ENCODE data around the gene MCTP1. TPM values are rescaled to one million over a fixed set of nuclear protein-coding genes. Genes with fewer than 3 reads are reported as not detected.

Gene MCTP1
- total RNA-seq, 1 experiment from 2014 or later: 0.44 TPM

- no peak overlapping the region for H3K9ac ChIP-seq (ENCODE audit: low read length)
- POLR2A ChIA-PET: no interaction called here
- no peaks in the 10 kb centered on the region for H3K36me3 ChIP-seq (ENCODE audit: control insufficient read depth in 1 of 2, insufficient read depth in 2 of 2, low read length in 2 of 2)
- CTCF ChIA-PET: interaction anchor here (0.9 to 1.1 kb wide), 2 partner anchors 9 to 78 kb away, joined by 3 read pairs; no protein-coding TSS in a partner anchor
- H3K4me3 ChIP-seq (replicated peaks in 1 of 2; ENCODE audit: low read depth in 1 of 2, low read length in 2 of 2): no peak overlapping the region
- RAD21 ChIA-PET (ENCODE audit: low non-redundant PET in 1 of 2, low total read pairs in 2 of 2, uncharacterized antibody in 2 of 2, unreplicated experiment in 2 of 2): no interaction called here
- H2AFZ ChIP-seq (ENCODE audit: low read depth, low read length, poor library complexity, severe bottlenecking): no peak overlapping the region
- ATAC-seq: no peak
- intact Hi-C loops (cut with micrococcal nuclease): no loop called here
- no TSS peak for BruUV-seq (replicated peaks)
- no peaks in the 10 kb centered on the region for H3K79me2 ChIP-seq (ENCODE audit: insufficient read depth, low read length)
- TF ChIP-seq CBX3 (IDR thresholded peaks at IDR 0.05; ENCODE audit: low read depth): no peak
- TF ChIP-seq, protein P1, sequence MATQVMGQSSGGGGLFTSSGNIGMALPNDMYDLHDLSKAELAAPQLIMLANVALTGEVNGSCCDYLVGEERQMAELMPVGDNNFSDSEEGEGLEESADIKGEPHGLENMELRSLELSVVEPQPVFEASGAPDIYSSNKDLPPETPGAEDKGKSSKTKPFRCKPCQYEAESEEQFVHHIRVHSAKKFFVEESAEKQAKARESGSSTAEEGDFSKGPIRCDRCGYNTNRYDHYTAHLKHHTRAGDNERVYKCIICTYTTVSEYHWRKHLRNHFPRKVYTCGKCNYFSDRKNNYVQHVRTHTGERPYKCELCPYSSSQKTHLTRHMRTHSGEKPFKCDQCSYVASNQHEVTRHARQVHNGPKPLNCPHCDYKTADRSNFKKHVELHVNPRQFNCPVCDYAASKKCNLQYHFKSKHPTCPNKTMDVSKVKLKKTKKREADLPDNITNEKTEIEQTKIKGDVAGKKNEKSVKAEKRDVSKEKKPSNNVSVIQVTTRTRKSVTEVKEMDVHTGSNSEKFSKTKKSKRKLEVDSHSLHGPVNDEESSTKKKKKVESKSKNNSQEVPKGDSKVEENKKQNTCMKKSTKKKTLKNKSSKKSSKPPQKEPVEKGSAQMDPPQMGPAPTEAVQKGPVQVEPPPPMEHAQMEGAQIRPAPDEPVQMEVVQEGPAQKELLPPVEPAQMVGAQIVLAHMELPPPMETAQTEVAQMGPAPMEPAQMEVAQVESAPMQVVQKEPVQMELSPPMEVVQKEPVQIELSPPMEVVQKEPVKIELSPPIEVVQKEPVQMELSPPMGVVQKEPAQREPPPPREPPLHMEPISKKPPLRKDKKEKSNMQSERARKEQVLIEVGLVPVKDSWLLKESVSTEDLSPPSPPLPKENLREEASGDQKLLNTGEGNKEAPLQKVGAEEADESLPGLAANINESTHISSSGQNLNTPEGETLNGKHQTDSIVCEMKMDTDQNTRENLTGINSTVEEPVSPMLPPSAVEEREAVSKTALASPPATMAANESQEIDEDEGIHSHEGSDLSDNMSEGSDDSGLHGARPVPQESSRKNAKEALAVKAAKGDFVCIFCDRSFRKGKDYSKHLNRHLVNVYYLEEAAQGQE (IDR thresholded peaks at IDR 0.05; ENCODE audit: low read depth): no peak
- no peak for TF ChIP-seq RAD21 (IDR thresholded peaks at IDR 0.05; ENCODE audit: low read depth)
- TF ChIP-seq POLR2AphosphoS5 (IDR thresholded peaks at IDR 0.05; ENCODE audit: low read depth, low read length): no peak
- no peak for TF ChIP-seq TCF7L2 (IDR thresholded peaks at IDR 0.05; ENCODE audit: borderline replicate concordance, extremely low read depth, insufficient read depth, insufficient read length)
- TF ChIP-seq ELF1 (IDR thresholded peaks at IDR 0.05; ENCODE audit: borderline replicate concordance, low read depth): no peak
- TF ChIP-seq EZH2phosphoT487 (IDR thresholded peaks at IDR 0.05; ENCODE audit: borderline replicate concordance): no peak
- no peak for TF ChIP-seq SP1 (IDR thresholded peaks at IDR 0.05; ENCODE audit: low read depth)
- TF ChIP-seq CEBPB (IDR thresholded peaks at IDR 0.05; ENCODE audit: low read depth): no peak
- TF ChIP-seq EZH2 (IDR thresholded peaks at IDR 0.05): no peak
- no peak for TF ChIP-seq SRF (IDR thresholded peaks at IDR 0.05; ENCODE audit: low read depth)
- no peak for DNase-seq (ENCODE audit: low read depth, low spot score)
- H3K27ac ChIP-seq (ENCODE audit: low read depth, low read length): no peak overlapping the region
- no peak overlapping the region for H3K4me2 ChIP-seq (ENCODE audit: low read length)
- no peaks in the 10 kb centered on the region for H3K27me3 ChIP-seq (ENCODE audit: insufficient read depth, low read length)
- no peaks in the 10 kb centered on the region for H3K9me2 ChIP-seq (ENCODE audit: insufficient read depth)
- no peaks in the 10 kb centered on the region for H3K4me1 ChIP-seq (ENCODE audit: control insufficient read depth in 1 of 2, insufficient read depth in 2 of 2, low read length in 2 of 2)
- no peaks in the 10 kb centered on the region for H4K20me1 ChIP-seq (ENCODE audit: insufficient read depth)
- no peaks in the 10 kb centered on the region for H3K9me3 ChIP-seq (ENCODE audit: control insufficient read depth in 1 of 2, insufficient read depth in 1 of 2, low read depth in 1 of 2, low read length in 2 of 2)
Observed at GRCh38 chr5:94815313-94816039, 469.4 kb downstream of the MCTP1 start.

Measured in HCT116 (cell line).